PC-9 (cell line): ENCODE data around the gene MACROD2. TPM values are rescaled to one million over a fixed set of nuclear protein-coding genes. Genes with fewer than 3 reads are reported as not detected.

Source experiments
- BruUV-seq: library from RNA; stranded (reverse); fragments of 400-500 nt; replicated peaks from 2 replicates; lab custom pipeline; 2021; lab: Mats Ljungman, UMichigan
- CTCF ChIA-PET: fragments of 300-600 bp; sonication (Branson Sonifier 250); formaldehyde crosslinking; loops from one replicate; lab custom pipeline; 2022; ENCODE audit warnings: antibody characterized with exemption; lab: Charles Lee
- POLR2A ChIA-PET: fragments of 300-600 bp; sonication (Branson Sonifier 250); formaldehyde crosslinking; loops from one replicate; lab custom pipeline; 2022; ENCODE audit warnings: antibody characterized with exemption; ENCODE audit not compliant: unreplicated experiment; lab: Charles Lee
- DNase-seq, 2 experiments: peaks; one replicate each; pipeline versions ENCODE4 v3.0.0 to v3.0.0-alpha.2; 2015 to 2022; ENCODE audit warnings: mixed read lengths in 1 of 2
- H2AFZ ChIP-seq: fragments of 200-600 bp; sonication (generic); 2 replicates; pipeline ENCODE4 v1.8.1; 2017; ENCODE audit warnings: antibody characterized with exemption
- H3F3A ChIP-seq: fragments of 200-600 bp; sonication (generic); 2 replicates; pipeline ENCODE4 v1.8.1; 2017; ENCODE audit warnings: antibody characterized with exemption, mild to moderate bottlenecking, low read depth; ENCODE audit not compliant: insufficient read depth
- H3K27ac ChIP-seq: fragments of 200-600 bp; sonication (generic); 2 replicates; pipeline ENCODE4 v1.6.1; 2016; ENCODE audit warnings: mixed run types
- H3K27me3 ChIP-seq: fragments of 200-600 bp; sonication (generic); 2 replicates; pipeline ENCODE4 v1.6.1; 2016; ENCODE audit warnings: low read depth, mixed run types; ENCODE audit not compliant: insufficient read depth
- H3K36me3 ChIP-seq: fragments of 200-600 bp; sonication (generic); 2 replicates; pipeline ENCODE4 v1.6.1; 2016; ENCODE audit warnings: low read depth, mixed run types
- H3K4me1 ChIP-seq: fragments of 200-600 bp; sonication (generic); replicated peaks from 2 replicates; pipeline ENCODE4 v1.6.1; 2016; ENCODE audit warnings: mixed run types; ENCODE audit not compliant: insufficient read depth
- H3K4me2 ChIP-seq: fragments of 200-600 bp; sonication (generic); 2 replicates; pipeline ENCODE4 v1.6.1; 2017; ENCODE audit warnings: mixed run types
- H3K4me3 ChIP-seq: fragments of 200-600 bp; sonication (generic); 2 replicates; pipeline ENCODE4 v1.6.1; 2016; ENCODE audit warnings: mixed run types
- H3K79me2 ChIP-seq: fragments of 200-600 bp; sonication (generic); 2 replicates; pipeline ENCODE4 v1.6.1; 2017; ENCODE audit warnings: low read depth, mixed run types
- H3K9me2 ChIP-seq: fragments of 200-600 bp; sonication (generic); 2 replicates; pipeline ENCODE4 v1.8.1; 2017; ENCODE audit warnings: mild to moderate bottlenecking; ENCODE audit not compliant: insufficient read depth
- H3K9me3 ChIP-seq: fragments of 200-600 bp; sonication (generic); 2 replicates; pipeline ENCODE4 v1.8.1; 2016; ENCODE audit warnings: low read depth; ENCODE audit not compliant: insufficient read depth
- H4K20me1 ChIP-seq: fragments of 200-600 bp; sonication (generic); 2 replicates; pipeline ENCODE4 v1.8.1; 2017; ENCODE audit not compliant: insufficient read depth
- CTCF ChIP-seq: fragments of 200-600 bp; sonication (generic); conservative IDR thresholded peaks from 2 replicates; pipeline ENCODE4 v1.6.1; 2017; ENCODE audit warnings: mixed run types, antibody characterized with exemption, mild to moderate bottlenecking, moderate library complexity
- EZH2 ChIP-seq: fragments of 200-600 bp; sonication (generic); IDR thresholded peaks from 2 replicates; pipeline ENCODE4 v1.8.0; 2017; ENCODE audit warnings: antibody characterized with exemption, low read depth
- intact Hi-C: fragments of 100-400 bp; cut with micrococcal nuclease; formaldehyde crosslinking; loops from one replicate; pipeline ENCODE4 v1.10.0; 2022; ENCODE audit not compliant: unreplicated experiment
- total RNA-seq: library from RNA; stranded (reverse); gene quantifications from 2 replicates; pipeline ENCODE4 v1.2.3, GENCODE V29; 2021

MACROD2 gene
- total RNA-seq, 1 experiment from 2014 or later, result 11.4 TPM

DNA sequence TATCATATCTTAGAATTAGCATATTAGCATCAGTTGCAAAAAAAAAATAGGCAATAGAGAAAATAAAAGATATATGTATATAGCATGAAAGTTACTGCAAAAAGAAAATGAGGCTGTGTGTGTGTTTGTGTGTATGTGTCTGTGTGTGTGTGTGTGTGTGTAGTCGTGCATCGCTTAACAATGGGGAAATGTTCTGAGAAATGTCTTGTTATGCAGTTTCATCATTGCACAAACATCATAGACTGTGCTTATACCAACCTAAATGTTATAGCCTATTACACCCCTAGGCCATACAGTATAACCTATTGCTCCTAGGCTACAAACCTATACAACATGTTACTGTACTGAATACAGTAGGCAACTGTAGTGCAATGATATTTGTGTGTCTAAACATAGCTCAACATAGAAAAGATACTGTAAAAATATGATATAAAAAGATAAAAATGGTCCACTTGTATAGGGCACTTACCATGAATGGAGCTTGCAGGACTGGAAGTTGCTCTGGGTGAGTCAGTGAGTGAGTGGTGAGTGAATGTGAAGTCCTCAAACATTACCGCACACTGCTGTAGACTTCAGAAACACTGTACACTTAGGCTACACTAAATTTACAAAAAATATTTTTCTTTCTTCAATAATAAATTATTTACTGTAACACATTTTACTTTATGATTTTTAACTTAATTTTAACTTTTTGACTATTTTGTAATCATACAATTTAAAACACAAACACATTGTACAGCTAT, 1772.9 kb downstream of the MACROD2 start:
- POLR2A ChIA-PET, result no interaction called here
- Histone ChIP-seq H3K9me2 (no peaks in the 10 kb centered on the region), H3K79me2 (no peaks in the 10 kb centered on the region), H3K27me3 (no peaks in the 10 kb centered on the region), H3K27ac (no peak overlapping the region), H4K20me1 (no peaks in the 10 kb centered on the region), H3K4me2 (no peak overlapping the region), H3K4me1 (0 out of 2 replicates have a peak, but pooled peaks cover 4% of the 10 kb centered on the region), H3K36me3 (no peaks in the 10 kb centered on the region), H3K9me3 (no peaks in the 10 kb centered on the region), H3F3A (no peaks in the 10 kb centered on the region), H2AFZ (no peak overlapping the region), H3K4me3 (no peak overlapping the region)
- TF ChIP-seq CTCF (no peak), EZH2 (no peak)
- intact Hi-C loops, result no loop called here
- BruUV-seq, result no TSS peak
- CTCF ChIA-PET, result no interaction called here
- no peak for DNase-seq

DNA sequence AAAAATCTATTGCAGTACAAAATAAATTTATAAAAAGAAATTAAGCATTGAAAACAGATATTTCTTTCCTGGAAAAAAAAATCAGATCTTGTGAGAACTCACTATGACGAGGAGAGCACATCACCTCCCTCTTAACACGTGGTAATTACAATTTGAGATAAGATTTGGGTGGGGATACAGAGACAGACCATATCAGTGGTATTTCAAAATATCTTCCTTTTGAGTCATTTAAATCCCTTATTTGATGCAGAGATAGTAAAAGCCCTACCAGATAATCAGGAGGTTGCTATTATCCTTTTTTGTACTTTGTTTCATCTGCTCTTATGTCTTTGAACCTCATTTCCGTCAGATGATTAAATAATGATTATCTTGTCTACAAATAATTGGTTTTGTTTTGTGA, 1777.5 kb downstream of the MACROD2 start:
- no peak for DNase-seq
- Histone ChIP-seq H3K36me3 (no peaks in the 10 kb centered on the region), H3K9me2 (no peaks in the 10 kb centered on the region), H3K4me1 (no peaks in the 10 kb centered on the region), H3K27ac (no peak overlapping the region), H3K27me3 (no peaks in the 10 kb centered on the region), H3F3A (no peaks in the 10 kb centered on the region), H3K9me3 (no peaks in the 10 kb centered on the region), H2AFZ (no peak overlapping the region), H4K20me1 (no peaks in the 10 kb centered on the region), H3K4me2 (no peak overlapping the region), H3K79me2 (no peaks in the 10 kb centered on the region), H3K4me3 (no peak overlapping the region)
- TF ChIP-seq CTCF, result no peak
- no peak for TF ChIP-seq EZH2
- POLR2A ChIA-PET, result no interaction called here
- BruUV-seq, result no TSS peak
- intact Hi-C loops, result no loop called here
- CTCF ChIA-PET, result no interaction called here

DNA sequence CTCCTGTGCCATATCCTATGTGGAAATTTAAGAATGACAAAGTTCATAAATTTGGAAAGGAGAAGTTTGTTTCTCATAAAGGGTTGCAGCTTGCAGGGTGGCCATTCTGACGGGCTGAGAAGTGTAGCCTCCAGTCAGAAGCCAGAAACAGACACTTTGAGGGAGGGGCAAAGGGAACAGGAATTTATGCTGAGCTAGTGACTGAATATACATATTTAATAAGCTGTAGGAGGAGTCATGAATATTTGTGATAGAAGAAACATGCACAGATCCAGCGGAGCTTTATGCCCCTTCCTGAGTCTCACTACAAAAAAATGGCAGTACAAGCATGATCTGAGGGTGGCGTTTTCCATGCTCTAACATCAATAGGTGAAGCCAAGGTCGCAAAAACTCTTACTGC, 1779.6 kb downstream of the MACROD2 start:
- no TSS peak for BruUV-seq
- CTCF ChIA-PET, result no interaction called here

More for the DNA sequence above, 1779.6 kb downstream of the MACROD2 start:
- POLR2A ChIA-PET, result no interaction called here
- H2AFZ ChIP-seq, result no peak overlapping the region
- DNase-seq, result no peak
- intact Hi-C loops, result no loop called here
- H3F3A ChIP-seq, result no peaks in the 10 kb centered on the region
- no peaks in the 10 kb centered on the region for H3K27me3 ChIP-seq
- H3K4me1 ChIP-seq, result no peaks in the 10 kb centered on the region
- no peaks in the 10 kb centered on the region for H3K9me3 ChIP-seq
- no peaks in the 10 kb centered on the region for H3K79me2 ChIP-seq
- no peaks in the 10 kb centered on the region for H3K36me3 ChIP-seq
- H3K4me2 ChIP-seq, result no peak overlapping the region
- no peak overlapping the region for H3K4me3 ChIP-seq
- TF ChIP-seq EZH2 (no peak), CTCF (no peak)
- no peaks in the 10 kb centered on the region for H3K9me2 ChIP-seq
- H3K27ac ChIP-seq, result no peak overlapping the region
- no peaks in the 10 kb centered on the region for H4K20me1 ChIP-seq
